A673 (cell line): ENCODE measurements around the gene ZFP92. TPM values are rescaled to one million over a fixed set of nuclear protein-coding genes. Genes with fewer than 3 reads are reported as not detected.
A peak's percentile ranks its signal among the peaks of the same experiment; 100 is the strongest.

Experiments used
- BruUV-seq: library from RNA; stranded (reverse); fragments of 400-500 nt; replicated peaks from 2 replicates; lab custom pipeline; 2021; lab: Mats Ljungman, UMichigan
- CTCF ChIA-PET: fragments of 300-600 bp; sonication (Branson Sonifier 250); formaldehyde crosslinking; loops from one replicate; lab custom pipeline; 2022; ENCODE audit warnings: antibody characterized with exemption; lab: Charles Lee
- POLR2A ChIA-PET: fragments of 300-600 bp; sonication (Branson Sonifier 250); formaldehyde crosslinking; loops from one replicate; lab custom pipeline; 2022; ENCODE audit warnings: antibody characterized with exemption; ENCODE audit not compliant: low non-redundant PET; lab: Charles Lee
- DNase-seq: peaks from one replicate; pipeline ENCODE4 v3.0.0-alpha.2; 2015; ENCODE audit warnings: low spot score
- H3K27ac ChIP-seq: fragments of 200-600 bp; sonication (generic); 2 replicates; pipeline ENCODE4 v1.5.1; 2016; ENCODE audit warnings: mixed run types, low read depth, mild to moderate bottlenecking, mixed read lengths, antibody characterized with exemption, low read length; ENCODE audit not compliant: poor library complexity, severe bottlenecking
- H3K27me3 ChIP-seq: fragments of 200-600 bp; sonication (generic); replicated peaks from 2 replicates; pipeline ENCODE4 v1.6.1; 2017; ENCODE audit warnings: mixed run types, low read depth, mild to moderate bottlenecking, mixed read lengths, antibody characterized with exemption, low read length; ENCODE audit not compliant: insufficient read depth, poor library complexity
- H3K36me3 ChIP-seq: fragments of 200-600 bp; sonication (generic); 2 replicates; pipeline ENCODE4 v1.6.1; 2016; ENCODE audit warnings: mixed run types, mild to moderate bottlenecking, mixed read lengths, antibody characterized with exemption, low read length; ENCODE audit not compliant: insufficient read depth, poor library complexity, severe bottlenecking
- H3K4me1 ChIP-seq: fragments of 200-600 bp; sonication (generic); 2 replicates; pipeline ENCODE4 v1.6.1; 2017; ENCODE audit warnings: mixed run types, mild to moderate bottlenecking, mixed read lengths, antibody characterized with exemption, low read length; ENCODE audit not compliant: insufficient read depth, poor library complexity, severe bottlenecking
- H3K4me3 ChIP-seq: fragments of 200-600 bp; sonication (generic); 2 replicates; pipeline ENCODE4 v1.5.1; 2016; ENCODE audit warnings: low read depth, mixed run types, mild to moderate bottlenecking, mixed read lengths, low read length; ENCODE audit not compliant: poor library complexity, severe bottlenecking
- H3K9me3 ChIP-seq: fragments of 200-600 bp; sonication (generic); 2 replicates; pipeline ENCODE4 v1.6.1; 2016; ENCODE audit warnings: mixed run types, low read depth, mild to moderate bottlenecking, mixed read lengths, antibody characterized with exemption, low read length; ENCODE audit not compliant: poor library complexity, severe bottlenecking
- EZH2 ChIP-seq: fragments of 200-600 bp; sonication (generic); IDR thresholded peaks from 2 replicates; pipeline ENCODE4 v1.6.1; 2017; ENCODE audit warnings: borderline replicate concordance, low read depth, mild to moderate bottlenecking, mixed read lengths, antibody characterized with exemption, low read length; ENCODE audit not compliant: poor library complexity, severe bottlenecking
- intact Hi-C: fragments of 100-400 bp; cut with micrococcal nuclease; formaldehyde crosslinking; loops from one replicate; pipeline ENCODE4 v1.10.0; 2022; ENCODE audit not compliant: unreplicated experiment
- total RNA-seq: library from RNA; stranded (reverse); gene quantifications from 2 replicates; pipeline ENCODE4 v1.2.3, GENCODE V29; 2021
- TF ChIP-seq, protein P1 (sequence below): fragments of 300-800, 200-600 bp; sonication (generic); conservative IDR thresholded peaks from 2 replicates; pipeline ENCODE4 v1.5.1; 2017; ENCODE audit warnings: low read depth, mild to moderate bottlenecking, antibody characterized with exemption, low read length, moderate library complexity, mixed read lengths

The ZFP92 gene
- total RNA-seq, 1 experiment from 2014 or later = 0.41 TPM

DNA sequence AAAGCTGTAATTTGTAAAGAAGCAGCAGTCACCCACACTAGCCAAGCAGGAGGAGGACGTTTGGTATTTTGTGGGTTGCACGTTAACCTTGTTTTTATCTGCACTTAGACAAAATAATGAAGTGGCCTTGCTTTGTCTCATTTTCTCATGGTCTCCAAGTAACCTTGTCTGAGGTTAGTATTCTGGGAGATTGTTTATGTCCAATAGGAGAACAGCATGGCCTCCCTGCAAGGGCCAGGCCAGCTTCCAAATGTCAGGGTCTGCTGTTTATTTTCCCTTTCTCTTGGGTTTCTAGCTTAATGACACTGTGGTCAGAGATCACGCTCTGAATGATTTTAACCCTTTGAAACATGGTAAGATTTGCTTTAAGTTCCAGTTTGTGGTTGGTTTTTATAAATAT lies 40.0 kb upstream of the ZFP92 start:
- H3K4me1 ChIP-seq = no peaks in the 10 kb centered on the region
- ChIA-PET POLR2A (no interaction called here), CTCF (no interaction called here)
- H3K36me3 ChIP-seq = no peaks in the 10 kb centered on the region
- H3K27ac ChIP-seq = no peak overlapping the region
- H3K9me3 ChIP-seq = no peaks in the 10 kb centered on the region
- intact Hi-C loops = no loop called here
- no peak overlapping the region for H3K4me3 ChIP-seq
- H3K27me3 ChIP-seq = no peaks in the 10 kb centered on the region
- DNase-seq = no peak
- TF ChIP-seq EZH2 = no peak
- TF ChIP-seq, protein P1, sequence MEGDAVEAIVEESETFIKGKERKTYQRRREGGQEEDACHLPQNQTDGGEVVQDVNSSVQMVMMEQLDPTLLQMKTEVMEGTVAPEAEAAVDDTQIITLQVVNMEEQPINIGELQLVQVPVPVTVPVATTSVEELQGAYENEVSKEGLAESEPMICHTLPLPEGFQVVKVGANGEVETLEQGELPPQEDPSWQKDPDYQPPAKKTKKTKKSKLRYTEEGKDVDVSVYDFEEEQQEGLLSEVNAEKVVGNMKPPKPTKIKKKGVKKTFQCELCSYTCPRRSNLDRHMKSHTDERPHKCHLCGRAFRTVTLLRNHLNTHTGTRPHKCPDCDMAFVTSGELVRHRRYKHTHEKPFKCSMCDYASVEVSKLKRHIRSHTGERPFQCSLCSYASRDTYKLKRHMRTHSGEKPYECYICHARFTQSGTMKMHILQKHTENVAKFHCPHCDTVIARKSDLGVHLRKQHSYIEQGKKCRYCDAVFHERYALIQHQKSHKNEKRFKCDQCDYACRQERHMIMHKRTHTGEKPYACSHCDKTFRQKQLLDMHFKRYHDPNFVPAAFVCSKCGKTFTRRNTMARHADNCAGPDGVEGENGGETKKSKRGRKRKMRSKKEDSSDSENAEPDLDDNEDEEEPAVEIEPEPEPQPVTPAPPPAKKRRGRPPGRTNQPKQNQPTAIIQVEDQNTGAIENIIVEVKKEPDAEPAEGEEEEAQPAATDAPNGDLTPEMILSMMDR = no peak
- no TSS peak for BruUV-seq

DNA sequence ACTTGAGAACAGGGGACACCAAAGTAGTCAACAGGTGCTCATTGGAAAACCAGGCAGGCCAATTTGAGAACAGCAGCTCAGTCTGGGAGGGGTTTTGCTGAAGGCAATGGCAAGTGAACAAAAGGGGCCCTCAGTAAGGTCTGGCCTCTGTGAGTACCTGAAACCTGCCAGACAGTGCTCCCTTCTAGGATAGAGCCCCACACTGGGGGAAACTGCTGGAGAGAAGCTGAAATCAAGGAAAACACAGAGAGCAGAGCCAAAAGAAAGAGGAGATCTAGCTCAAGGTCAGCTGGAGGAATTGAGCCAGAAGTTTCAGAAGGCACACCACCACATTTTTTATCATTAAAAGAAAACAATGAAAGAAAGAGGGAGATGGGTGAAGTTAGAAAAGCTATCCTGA lies 38.3 kb upstream of the ZFP92 start:
- no peaks in the 10 kb centered on the region for H3K36me3 ChIP-seq
- ChIA-PET POLR2A (no interaction called here), CTCF (no interaction called here)

DNA sequence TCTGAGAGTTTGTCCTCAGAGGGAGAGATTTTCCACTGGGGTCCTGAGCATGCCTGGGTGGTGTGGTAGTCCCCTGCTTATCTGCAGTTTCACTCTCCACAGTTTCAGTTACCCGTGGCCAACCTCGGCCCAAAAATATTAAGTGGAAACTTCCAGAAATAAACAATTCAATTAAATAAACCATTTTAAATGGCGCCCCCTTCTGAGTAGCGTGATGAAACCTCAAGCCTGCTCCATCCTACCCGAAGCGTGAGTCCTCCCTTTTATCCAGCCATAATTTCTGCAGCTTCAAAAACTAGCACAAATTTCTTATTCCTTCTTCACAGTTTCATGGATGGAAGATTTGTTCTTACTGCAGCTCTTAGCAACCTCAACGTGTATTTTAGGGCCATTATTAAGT lies 36.8 kb upstream of the ZFP92 start:
- H3K36me3 ChIP-seq = no peaks in the 10 kb centered on the region
- H3K9me3 ChIP-seq = no peaks in the 10 kb centered on the region
- DNase-seq = no peak
- H3K4me1 ChIP-seq = no peaks in the 10 kb centered on the region
- ChIA-PET CTCF (no interaction called here), POLR2A (no interaction called here)
- BruUV-seq = no TSS peak
- no peaks in the 10 kb centered on the region for H3K27me3 ChIP-seq
- H3K27ac ChIP-seq = no peak overlapping the region
- TF ChIP-seq EZH2 = no peak
- TF ChIP-seq, protein P1 = 0 out of 2 replicates have a peak, but pooled peaks have one; percentile 31
- H3K4me3 ChIP-seq = no peak overlapping the region
- intact Hi-C loops = no loop called here

More for the DNA sequence above, 38.3 kb upstream of the ZFP92 start:
- H3K4me3 ChIP-seq = no peak overlapping the region
- TF ChIP-seq, protein P1 = no peak
- TF ChIP-seq EZH2 = no peak
- no peak overlapping the region for H3K27ac ChIP-seq
- H3K27me3 ChIP-seq = no peaks in the 10 kb centered on the region
- DNase-seq = no peak
- intact Hi-C loops = no loop called here
- no TSS peak for BruUV-seq
- H3K4me1 ChIP-seq = no peaks in the 10 kb centered on the region
- no peaks in the 10 kb centered on the region for H3K9me3 ChIP-seq
